GM18502 (cell line): Measurements from ENCODE around the gene CDH13.

Source experiments
- ATAC-seq: cut with Tn5 transposase; IDR thresholded peaks from one replicate; pipeline ENCODE4 v1.9.1; 2021; ENCODE audit warnings: mild to moderate bottlenecking; ENCODE audit not compliant: unreplicated experiment, poor library complexity

Gene CDH13

DNA sequence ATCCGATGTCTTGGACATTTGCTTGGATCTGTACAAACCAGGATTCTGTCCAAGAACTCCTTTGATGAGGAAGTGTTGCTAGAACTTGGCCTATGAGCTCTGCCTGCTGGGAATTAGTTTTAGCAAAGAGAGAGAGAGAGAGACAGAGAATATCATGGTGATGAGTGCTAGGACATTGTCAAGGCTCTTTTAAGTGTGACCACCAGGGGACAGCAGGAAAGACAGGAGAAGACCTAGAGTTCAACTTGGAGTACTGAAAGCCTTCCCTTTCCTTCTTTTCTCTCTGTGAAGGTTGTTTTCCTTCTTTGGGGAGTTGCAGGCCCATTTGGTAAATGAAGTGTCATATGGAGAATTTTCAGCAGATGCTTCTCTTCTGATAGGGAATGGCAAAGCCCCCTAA, 791.8 kb downstream of the CDH13 start:
- no peak for ATAC-seq

DNA sequence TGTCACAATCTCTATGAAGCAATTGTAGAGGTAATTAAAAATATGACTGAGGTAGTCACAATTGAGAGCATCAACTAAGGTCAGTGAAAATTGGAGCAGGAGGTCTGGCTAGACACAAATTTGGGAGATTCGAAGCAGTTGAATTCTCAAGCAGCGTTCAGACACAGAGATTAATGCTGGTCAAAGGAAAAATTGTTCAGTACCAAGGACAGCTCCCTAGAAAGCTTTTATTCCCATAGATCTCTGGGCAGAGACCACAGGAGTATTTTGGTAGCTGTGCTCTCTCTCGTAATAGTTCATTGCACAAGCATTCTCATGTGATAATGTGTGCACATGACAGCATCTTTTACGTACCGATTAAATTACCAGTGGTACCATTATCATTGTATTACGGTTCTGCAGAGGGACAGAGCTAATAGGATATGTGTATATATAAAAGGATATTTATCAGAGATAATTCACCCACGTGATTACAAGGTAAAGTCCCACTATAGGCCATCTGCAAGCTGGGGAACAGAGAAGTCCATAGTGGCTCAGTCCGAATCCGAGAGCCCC, 793.5 kb downstream of the CDH13 start:
- no peak for ATAC-seq

DNA sequence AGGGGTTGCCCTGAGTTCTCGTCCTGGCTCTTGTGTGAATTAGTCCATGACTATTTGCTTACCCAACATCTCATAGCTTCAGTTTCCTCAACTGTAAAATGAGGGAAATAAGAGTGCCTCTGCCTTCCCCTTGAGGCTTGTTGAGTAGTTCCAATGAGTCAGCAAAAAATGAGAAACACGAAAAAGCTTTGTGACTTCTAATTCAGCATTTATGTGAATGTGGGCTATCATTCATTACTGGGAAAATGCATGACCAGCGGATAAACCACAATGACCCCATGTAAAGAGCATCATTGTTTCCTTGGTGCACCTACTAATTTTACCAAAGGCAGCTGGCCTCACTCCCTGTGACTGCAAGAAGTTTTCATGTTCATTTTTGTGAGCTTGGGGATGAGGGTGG, 806.4 kb downstream of the CDH13 start:
- ATAC-seq, result no peak

DNA sequence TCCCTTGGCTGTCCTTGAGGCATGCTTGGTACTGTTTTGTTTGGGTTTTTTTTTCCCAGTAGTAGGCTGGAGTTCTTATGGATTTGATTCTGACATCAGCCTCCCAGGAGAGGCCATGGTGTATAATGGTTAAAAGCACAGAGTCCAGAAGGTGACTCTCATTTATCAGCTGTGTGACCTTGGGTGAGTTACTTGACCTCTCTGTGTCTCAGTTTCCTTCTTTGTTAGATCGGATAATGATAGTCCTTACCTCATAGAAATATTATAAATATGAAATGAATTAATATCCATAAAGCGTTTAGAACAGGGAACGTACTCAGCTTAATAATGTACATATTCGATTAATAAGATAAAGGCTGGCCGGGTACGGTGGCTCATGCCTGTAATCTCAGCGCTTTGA, 810.3 kb downstream of the CDH13 start:
- no peak for ATAC-seq

DNA sequence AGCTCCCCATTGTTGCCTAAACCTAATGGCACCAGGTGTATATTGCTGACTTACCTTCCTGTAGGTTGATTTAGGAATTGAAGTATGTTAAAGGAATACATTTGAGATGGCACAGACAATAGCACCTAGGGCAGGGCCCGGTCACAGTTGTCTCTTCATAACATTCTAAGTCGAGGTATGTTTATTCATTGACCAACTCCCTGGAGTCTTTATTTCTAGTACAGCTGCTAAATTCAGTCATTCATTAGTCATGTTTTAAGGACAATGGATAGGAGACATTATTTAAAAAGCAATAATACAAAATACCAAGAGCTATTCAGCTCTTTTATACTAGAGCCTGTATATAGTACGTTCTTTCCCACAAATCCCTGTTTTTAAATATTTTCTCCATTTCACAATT, 811.6 kb downstream of the CDH13 start:
- no peak for ATAC-seq

DNA sequence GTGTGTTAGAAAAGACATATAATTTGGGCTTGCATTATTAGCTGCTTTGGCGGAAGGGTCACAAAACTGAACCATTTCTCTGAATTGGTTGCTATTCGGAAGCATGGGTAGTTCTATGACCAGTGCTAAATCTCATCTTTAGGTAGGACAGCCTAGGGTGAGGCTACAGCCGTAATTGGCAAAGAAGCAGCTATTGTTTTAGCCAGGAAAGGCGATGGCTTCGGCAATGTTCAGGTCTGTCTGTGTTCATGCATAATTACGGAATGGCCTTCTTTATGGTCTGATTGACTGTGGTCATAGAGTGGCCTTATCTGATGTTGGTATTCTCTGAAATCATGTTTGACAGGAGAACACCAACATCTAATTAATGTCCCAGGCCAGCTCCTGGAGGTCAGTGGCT, 812.6 kb downstream of the CDH13 start:
- no peak for ATAC-seq

DNA sequence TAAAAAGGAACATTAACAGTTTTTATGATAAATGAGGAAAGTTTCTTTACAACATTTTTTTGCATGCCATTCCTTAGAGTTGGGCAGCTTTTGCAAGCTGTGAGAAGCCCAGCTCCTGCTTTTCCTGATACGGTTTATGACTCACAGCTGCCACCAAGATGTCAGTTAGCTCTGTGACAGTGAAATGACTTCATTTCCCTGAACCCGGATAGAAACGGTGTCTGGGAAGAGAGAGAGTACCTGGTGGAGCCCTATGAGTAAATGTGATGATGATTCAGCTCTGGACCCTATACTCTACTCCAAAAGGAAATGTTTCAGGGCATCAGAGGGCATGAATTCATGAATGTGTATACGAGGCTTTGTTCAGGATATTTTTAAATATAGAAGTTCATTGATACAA, 814.7 kb downstream of the CDH13 start:
- no peak for ATAC-seq

DNA sequence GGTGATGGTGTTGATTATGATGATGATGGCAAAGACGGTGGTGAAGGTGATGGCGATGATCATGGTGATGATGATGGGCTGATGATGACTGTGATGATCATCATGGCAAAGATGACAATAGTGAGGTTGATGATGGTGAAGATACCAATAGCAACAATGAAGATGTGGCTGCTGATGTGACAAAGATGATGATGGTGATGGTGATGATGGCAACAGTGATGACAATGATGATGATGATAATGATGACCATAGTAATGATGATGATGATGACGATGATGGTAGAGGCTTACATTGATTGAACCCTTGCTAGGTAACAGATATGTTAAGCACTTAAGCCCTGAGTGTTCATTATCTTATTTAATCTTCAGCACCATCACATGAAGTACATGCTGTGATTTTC, 817.2 kb downstream of the CDH13 start:
- ATAC-seq, result no peak

DNA sequence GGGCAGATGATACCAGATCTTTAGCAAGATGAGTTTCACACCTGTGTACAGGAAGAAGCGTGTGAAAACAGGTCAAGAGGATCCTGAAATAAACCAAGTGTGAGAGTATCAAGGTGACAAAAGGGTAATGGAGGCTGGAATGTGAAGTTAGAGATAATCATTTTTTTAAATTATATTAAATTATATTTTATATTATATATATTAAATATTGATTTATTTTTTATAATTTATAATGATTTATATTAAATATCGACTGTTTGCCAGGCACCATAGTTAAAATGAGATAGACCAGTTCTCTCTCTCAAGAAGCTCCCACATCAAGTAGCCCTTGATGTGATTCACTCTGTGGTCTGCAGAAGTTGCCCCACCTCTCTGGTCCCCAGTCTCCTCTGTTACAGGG, 820.8 kb downstream of the CDH13 start:
- ATAC-seq, result no peak

DNA sequence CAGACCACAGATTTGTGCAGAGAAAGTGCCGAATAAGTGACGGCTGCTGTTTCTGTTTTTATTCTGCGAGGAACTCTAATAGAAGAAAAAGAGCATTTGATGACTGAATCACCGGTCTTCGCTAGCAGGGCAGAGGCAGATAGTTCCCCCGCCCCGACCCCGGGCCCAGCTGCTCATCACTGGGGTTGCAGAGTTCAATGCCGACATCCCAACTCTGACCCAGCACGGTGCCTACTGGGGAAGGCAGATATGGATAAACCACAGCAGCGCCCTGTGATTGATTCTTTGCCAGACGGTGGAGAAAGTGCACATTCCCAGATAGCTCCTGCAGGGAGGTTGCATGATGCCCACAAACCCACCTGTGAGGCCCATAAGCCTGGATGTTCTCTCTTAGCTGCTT, 823.1 kb downstream of the CDH13 start:
- ATAC-seq, result no peak

DNA sequence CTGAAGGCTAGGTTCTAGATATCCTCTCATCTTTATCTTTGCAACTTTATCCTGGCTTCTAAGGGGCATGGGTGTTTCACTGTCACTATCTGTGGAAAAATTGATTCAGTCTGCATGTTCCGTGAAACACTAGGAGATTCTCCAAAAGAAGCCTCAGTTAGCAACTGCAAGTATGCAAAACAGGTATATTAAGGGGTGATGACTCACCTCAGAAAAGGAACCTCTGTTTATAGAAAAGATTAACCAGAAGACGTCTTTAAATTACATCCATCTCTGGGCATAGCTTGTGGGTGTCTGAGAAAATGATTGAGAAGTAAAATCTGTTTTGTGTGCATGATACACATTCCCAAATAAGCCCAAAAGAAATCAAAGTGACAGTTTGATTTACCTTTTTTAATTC, 827.2 kb downstream of the CDH13 start:
- peak; percentile 65 for ATAC-seq

DNA sequence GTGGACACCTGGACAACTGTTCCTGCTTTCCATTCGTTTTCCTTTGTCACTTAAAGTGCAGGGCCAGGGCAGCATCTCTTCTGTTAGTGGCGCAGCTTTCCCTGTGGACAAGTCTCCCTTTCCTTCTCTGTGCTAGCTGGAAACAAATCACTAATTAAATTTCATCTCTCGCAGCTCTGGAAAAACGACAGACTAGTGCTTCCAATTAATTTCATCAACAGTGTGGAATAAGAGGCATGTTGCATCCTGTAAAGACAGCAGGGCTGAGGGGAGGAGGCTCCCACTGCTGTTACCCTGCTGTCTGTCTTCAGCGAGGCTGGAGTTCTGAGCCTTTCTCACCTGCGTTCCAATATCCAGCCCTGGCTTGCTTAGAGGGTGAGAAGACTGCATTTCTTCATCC, 828.9 kb downstream of the CDH13 start:
- ATAC-seq, result no peak

DNA sequence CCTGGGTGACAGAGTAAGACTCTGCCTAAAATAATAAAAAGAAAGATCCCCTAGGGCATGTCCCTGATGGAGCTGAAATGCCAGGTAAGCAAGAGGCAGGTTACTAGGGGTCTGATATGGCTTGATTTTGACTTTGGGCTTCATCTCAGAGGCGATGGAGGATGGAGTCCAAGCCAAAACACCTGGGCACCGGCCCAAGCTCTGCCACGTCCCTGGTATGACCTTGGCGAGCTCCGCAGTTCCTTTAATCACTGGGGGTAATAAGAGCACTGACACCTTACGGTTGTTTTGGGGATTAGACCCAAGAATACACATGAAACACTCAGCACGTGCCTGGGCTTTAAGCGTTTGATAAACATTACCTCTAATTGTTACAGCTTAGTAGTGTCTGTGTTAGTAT, 830.2 kb downstream of the CDH13 start:
- no peak for ATAC-seq

DNA sequence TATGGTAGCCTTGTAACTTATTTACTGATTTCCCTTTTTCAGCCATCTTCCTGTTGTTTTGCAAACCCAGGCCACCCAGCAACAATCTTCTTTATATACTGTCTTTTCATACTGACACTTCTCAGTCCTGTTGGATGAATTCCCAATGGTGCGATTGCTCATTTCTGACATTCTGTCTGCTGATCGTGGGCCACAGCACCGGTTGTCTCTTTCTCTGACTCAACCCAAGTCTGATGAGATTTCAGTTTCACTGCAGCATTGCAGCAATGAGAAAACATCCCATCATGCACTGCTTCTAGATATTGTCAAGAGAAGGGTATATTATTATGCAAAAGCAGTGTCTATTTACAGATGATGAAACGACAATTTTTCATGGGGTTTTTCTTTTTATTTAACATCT, 831.8 kb downstream of the CDH13 start:
- ATAC-seq, result peak; percentile 85

DNA sequence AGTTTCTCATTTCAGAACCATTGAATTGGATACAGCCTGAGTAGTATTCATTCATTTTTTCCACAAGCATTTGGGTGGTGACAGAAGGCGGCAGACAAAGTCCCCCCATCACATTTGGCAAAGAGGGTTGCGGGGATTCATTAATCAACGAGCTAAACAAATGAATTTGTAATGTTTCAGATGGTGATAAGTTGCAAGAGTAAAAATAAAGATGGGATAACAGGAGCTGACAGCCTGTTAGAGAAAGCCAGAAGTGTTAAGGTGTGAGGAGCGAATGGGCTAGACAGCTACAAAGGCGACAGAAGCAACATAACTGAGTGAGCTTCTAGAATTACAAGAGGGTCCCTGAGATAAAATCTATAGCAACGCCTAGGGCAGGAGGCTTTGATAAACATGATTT, 838.2 kb downstream of the CDH13 start:
- no peak for ATAC-seq

DNA sequence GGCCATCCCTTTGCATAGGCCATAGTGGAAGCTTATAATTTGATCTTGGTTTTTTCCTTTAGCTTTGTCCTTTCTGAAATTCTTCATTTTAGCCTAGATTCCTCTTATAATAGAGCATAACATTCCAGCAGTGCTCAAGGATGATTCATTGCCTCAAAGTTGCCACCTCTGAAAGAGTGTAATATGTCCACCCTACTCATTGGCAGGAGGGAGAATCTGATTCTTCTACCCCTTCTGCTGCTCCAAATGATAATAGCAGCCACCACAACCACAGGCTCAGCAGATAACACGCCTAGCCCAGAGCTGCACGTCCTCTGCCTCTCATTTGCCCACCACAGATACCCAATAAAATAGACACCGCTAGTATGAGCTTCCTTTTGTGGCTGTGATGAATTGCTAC, 843.6 kb downstream of the CDH13 start:
- no peak for ATAC-seq

DNA sequence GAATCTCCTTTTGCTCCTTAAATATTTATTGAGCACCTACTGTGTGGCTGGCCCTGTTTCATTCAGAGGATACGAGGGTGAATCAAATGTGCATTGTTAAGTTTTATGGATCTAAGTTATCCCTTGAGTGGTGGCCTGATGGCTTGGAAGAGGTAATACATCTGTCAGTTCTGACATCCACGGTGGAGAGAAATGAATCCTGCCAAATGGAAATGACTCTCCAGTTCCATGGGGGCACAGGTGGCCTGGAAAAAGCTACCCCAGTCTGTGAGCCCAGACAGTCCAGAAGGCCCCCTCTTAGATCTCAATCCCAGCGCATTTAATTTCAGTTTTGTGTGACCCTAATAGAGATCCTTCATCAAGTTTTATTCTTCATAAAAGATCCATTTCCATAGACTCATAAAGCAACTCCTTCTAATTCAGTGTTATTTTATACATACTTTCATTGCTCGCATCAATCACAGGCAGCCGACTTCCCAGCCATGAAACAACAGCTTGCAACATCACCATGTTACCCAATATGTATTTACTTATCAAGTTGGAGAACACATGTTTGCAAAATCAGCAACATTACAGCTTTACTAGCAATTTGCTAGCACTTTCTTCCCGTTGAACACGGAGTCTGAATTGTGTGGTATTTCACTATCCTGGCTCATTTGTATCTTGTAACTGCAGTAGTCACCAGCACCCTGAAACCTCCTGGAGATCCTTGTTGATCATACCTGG, 846.2 kb downstream of the CDH13 start:
- no peak for ATAC-seq

DNA sequence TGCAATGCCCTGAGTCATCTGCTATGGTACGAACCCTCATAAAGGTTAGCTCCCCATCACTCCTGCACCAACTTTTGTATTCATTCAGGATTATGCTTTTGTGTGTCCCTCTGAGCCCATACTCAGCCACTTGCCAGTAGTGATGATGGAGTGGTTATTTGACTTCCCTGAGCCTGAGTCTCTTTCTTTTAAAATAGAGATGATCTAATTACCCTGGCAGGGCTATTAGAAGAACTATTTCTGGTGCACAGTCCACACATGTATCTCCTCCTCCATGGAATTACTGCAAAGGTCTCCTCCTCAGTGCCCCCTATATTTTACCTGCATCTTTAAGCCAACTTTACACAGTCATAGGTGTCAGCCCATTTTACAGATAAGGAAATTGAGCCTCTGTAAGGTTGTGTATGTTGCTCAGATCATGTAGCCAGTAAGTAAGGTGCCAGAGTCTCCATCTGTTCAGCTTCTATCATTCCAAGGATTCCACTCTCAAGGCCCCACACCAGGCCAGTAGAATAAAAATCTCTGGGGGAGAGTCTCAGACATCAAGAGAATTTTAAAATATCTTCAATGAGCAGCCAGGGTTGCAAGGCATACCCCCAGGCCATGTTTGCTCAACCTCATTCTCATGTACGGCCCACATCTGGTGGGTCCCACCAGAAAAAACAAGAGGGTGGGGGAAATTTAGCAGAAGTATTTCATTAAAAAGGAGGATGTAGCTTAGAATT, 847.3 kb downstream of the CDH13 start:
- ATAC-seq, result no peak

DNA sequence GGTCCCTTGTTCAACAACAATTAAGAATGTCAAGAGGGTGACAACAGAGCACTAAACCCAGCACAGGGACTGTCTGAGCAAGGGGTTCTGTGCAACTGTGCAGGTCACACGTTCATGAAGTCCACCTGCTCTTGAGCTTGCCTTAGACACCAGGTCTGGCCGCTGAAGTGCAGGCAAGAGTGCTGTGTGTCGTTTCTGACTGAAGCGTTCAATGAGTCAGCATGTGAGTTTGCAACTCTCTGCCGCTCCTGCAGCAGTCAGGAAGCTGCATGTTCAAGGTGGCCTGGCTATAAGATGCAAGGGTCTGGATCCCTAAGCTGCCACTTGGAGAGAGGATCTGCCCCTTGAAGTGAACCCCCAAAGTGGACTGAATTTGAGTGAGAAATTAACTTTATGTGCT, 848.3 kb downstream of the CDH13 start:
- no peak for ATAC-seq

DNA sequence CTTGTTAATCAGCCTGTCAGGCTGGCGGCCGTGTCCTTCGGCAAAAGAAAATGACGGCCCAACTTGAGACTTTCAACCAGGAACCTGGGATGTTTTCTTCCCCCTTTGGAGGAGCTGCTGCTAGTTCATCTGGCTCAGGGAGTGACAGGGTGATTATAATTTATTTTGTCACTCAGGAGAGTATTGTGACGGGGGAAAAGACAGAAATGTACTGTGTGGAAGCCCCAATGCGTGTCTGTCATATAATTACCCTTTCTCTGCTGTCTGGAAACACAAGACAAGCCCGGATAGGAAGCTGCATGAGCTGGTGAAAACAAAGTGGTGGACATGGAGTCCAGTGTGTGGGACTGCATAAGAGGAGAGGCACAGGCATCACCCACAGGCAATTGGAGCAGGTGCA, 854.8 kb downstream of the CDH13 start:
- ATAC-seq, result no peak

DNA sequence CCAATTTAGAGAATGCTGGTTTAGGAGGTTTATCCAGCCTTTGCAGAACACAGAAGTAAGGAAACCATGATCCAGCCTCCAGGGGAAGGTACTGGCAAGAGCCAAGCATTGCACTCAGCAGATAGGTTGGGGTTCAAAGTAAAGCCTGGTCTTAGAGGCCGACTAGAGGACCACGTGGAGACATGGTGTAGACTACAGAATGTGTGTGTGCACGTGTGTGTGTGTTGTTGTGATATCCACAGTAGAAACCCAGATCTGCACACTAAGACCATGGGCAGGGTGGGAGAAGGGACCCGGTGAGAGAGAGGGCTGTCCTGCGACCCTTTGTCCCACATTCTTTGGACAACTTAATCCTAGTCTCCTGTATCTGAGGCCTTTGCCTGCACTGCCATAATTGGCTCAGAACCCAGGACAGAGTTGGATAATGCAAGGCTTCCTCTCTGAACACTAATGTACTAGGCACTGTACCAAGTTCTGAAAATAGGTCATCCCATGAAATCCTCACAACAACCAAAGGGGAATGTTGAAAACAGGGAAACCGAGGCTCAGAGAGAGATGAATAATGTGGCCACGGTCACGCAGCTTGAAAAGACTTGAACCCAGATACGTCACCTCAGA, 855.9 kb downstream of the CDH13 start:
- no peak for ATAC-seq
